GM21825 (cell line): ENCODE data around the gene COMMD8.

Source experiments
- ATAC-seq: cut with Tn5 transposase; IDR thresholded peaks from one replicate; pipeline ENCODE4 v1.9.1; 2021; ENCODE audit warnings: mild to moderate bottlenecking, moderate library complexity; ENCODE audit not compliant: unreplicated experiment

The COMMD8 gene

DNA sequence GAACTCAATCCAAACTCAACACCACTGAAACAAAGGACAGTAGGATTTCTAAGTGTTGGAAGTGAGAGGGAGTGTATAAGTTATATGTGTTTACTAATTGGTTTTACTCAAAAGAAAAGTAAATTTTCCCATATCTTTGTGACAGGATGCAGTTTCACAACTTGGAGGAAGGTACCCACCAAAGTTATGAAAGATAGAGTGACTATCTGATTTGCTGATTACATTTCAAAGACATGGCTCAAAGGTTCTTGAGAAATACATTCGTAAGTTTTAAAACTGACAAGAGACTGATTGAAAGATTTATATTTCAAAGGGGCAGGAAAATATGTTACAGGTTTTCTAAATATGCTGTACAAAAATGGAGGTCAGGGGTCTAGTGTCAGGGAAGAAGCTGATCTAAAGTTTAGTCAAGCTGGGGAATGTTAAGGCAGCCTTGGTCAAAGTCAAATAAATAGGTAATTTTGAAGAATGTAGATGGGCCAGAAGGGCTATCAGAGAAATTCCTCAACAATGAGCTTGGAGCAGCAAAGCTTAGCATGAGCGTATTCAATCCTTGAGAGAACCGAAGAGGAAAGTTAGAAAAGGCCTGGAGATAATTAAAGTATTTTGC, 9.7 kb upstream of the COMMD8 start:
- no peak for ATAC-seq

DNA sequence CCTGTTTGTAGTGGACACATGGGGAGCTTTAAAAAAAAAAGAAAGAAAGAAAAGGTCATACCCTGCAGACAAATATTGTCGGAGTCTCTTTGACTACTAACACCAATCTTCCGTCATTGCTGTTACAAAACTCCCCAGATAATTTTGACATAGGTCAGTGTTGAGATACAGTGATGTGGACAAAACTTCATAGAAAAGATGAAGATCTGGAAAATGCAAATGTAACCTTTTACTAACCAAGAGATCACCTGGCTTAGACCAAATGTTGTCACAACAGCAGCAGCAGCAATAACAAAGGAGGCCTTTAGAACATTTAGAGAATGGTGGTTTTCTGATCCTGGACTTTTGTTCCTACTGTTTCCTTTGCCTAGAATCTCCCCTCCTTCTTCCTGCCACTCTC, 8.1 kb upstream of the COMMD8 start:
- ATAC-seq, result no peak

DNA sequence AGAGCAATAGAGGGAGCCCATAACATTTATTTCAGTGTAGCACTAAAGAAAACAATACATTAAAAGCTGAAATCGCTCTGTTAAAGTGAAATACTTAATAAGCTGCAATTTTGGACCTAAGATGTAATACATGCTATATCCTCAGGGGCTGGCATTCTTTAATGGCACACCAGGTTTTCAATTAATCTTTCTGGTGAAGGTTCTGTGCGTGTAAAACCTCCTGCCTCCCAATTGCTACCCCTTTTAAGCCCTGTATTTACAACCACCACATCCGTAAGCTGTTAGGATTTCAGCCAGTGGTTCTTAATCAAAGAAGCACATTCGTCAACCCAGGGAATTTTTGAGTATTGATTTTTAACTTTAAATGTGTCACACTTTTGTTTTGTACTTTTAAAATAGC, 7.6 kb upstream of the COMMD8 start:
- no peak for ATAC-seq

DNA sequence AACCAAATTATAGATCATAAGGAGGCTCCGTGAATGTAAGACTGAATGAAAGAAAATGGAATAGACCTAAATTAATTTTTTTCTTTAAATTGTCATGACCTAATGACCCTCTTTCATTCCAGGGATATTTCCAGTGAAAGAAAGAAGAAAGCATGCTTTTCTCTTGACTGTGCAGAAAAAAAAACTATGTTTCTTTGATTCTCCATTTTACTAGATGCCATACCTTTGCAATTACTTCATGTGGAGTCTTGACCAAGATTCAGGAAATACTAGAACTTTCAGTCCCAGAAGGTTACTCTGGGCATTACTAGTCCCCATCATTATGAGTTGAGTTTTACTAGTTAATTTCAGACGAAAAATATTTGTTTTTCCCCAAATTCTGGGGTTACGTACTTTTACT, 6.4 kb upstream of the COMMD8 start:
- no peak for ATAC-seq

DNA sequence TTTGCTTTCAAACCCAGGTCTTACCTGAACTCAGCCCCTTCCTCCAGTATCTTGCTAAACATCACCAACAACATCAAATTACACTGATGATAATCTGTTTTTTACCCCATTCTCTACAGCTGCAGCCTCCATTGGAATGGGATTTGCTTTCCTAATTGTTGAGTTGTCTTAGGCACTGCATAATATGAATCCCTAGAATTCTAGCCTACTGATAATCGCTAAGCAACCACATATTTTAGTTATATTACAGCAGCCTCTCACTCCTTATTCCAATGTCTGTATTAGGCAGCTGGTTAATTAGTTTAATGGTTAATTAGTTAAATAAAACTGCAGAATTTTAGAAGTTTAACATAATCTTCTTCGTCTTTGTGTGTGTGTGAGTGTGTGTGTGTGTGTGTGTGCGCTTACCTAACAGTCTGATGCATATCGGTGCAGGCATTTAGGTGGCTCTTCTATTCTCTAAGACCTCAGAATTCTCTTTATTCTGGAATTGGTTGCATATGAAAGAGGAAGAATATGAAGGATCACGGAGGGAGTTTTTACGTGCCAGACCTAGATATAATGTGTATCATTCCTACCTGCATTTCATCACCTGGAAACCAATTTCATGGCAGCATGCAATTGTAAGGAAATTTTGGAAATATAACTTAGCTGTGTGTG, 5.3 kb upstream of the COMMD8 start:
- ATAC-seq, result no peak

DNA sequence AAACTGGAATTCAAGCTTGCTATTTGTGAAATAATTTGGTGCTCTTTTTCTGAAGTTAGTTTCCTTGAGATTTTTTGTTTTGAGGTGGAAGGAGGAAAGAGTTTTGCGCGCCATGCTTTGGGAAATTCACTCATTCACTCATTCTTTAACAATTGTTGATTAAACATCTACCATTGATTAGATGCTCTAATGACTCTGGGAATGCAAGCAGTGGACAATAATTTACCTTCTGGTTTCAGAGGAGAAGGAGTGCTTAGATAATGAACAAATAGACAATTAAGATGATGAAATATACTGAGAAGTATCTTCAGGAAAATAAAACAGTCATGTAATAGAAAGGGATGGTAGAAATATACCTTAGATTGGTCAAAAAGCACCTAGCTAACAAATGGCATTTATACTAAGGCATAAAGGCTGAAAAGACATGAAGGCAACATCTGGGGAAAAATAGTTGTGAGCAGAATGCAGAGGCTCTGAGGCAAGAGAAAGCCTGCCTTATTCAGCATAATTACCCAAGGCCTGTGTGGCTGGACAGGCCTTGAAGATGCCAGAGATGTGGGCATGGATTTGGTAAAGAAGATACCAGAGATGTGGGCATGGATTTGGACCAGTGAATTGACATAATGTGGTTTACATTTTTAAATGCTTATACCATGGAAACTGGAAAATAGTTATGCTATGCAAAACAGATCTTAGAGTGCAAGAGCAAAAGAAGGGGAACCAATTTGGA, 2.7 kb upstream of the COMMD8 start:
- no peak for ATAC-seq

DNA sequence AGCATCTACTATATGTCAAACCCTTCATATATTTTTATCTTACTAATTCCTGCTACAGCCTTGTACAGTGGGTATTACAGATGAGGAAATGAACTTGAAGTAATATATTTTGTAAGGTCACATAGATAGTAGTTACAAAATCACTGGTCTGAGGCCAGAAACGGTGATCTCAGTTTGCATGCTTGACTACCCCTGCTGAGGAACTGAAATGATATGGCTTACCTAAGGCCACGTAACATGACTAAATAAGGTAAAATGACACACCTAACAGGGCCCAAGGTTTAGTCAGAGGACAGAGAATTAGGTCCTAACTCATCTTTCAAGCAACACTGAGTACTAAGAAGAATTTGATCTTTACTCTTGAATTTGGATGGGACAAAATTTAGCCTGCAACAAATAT, 1.5 kb upstream of the COMMD8 start:
- peak; percentile 27 for ATAC-seq

DNA sequence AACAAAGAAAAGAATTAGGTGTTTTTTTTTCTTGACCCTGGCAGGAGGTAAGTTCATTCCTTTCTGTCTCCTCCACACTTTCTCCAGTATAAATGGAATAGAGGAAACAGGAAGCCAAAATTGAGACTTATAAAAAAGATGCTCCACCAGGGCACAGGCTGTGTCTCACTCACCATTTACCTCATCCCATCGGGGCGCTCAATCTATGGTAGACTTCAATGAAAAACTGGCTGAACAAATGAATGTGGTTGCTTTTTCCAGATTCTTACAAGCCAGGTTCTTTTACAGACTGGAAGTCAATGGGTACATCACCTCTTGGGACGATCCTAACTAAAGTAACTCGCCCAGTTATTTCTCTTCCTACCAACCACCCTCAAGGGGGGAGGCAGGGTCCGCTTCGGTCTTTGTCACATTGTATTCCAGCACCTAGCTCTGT, 685 bp downstream of the COMMD8 start:
- ATAC-seq, result peak; percentile 3

DNA sequence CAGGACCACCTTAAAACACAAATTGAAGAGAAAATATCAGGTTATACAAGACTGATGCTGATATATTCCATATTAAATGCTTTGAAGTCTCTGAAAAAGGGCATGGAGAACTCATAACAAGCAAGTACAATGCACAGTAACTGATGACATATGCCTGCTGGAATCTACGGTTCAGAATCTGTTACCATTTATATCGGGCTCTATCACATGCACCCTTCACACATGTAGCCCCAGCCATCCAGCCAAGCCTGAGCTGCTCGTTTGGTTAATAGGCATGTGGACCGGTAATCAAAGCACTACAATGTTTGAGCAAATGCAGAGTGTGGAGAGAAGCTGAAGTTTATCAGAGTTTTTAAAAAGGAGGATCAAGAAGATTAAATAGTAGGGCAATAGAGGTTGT, 11.8 kb downstream of the COMMD8 start:
- no peak for ATAC-seq

DNA sequence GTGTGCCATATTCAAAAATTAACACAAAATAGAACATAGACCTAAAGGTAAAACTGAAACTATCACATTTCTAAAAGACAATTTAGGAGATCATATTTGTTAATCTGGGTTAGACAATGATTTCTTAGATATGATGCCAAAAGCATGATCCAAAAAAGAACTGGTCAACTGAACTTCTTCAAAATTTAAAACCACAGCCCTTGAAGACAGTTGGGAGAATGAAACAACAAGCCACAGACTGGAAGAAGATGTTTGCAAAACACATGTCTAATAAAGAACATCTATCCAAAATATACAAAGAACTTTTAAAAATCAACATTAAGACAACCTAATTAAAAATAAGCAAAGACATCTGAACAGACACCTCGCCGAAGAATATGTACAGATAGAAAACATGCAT, 19.5 kb downstream of the COMMD8 start:
- no peak for ATAC-seq

DNA sequence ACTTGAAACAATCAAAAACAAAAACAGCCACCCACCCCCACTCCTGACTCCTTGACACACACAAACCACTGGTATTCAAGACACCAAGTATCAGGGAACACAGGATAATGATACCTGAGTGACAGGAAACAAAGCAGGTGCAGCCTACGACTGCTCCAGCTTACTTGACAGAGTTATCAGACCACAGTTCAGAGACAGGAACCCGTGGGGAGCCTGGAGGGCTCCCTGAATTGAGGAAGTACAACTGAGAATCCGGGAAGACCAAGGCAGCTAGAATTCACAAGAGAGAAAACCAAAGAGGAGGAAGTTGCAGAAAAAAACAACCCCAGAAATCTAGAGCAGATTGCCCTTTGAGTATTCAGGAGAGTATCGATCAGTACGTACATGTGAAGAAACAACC, 20.5 kb downstream of the COMMD8 start:
- peak; percentile 86 for ATAC-seq

DNA sequence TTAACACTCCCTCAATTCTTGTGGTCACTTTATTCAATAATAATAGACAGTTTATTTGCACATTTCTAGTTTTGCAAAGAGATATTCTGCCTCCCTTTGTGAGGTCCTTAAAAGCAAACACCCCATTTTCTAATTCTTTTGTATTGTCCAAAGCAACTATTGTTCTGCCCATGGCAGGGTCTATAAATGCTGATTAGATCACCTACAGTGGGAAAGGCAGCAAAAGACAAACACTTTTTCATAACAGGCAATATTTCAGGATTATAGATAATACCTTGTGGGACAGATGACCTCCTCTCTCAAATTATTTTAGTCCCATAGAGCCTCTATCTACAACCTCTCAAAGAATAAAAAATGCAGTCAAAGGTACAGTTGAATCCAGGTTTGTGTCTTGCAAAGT, 28.6 kb downstream of the COMMD8 start:
- no peak for ATAC-seq

DNA sequence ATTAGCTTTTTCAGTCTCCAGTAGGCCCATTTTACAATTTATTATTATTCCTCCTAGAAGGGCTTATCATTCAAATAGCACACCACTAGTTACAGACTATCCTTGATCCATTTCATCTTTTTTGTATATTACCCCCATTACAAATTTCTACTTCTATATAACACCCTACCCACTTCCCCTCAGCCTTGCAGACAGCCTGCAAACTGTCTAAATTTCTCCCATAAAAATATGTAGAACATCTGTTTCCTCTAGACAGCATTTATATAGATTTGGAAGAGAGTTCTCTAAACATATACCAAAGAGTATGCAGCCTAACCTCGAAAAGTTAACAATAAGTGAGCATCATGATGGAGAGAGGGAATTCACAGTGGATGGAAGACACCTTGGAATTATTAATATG, 30.8 kb downstream of the COMMD8 start:
- no peak for ATAC-seq

DNA sequence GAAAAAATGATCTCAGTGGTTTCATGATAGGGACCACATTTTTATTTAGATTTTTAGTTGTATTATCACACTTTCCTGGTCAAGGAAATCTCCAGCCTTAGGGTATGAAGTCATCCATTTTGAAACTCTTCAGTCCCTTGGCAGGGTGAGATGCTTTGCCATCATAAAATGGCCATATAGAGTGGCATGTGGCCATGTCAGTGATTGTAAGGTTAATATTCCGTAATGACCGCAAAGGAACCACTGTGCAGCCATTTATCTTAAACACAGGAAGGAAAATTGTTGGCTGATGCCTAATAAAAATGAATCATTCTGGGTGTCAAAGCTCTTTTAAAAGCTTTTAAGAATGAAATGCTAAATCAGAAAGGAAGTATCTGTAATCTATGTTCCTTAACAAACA, 35.6 kb downstream of the COMMD8 start:
- no peak for ATAC-seq

DNA sequence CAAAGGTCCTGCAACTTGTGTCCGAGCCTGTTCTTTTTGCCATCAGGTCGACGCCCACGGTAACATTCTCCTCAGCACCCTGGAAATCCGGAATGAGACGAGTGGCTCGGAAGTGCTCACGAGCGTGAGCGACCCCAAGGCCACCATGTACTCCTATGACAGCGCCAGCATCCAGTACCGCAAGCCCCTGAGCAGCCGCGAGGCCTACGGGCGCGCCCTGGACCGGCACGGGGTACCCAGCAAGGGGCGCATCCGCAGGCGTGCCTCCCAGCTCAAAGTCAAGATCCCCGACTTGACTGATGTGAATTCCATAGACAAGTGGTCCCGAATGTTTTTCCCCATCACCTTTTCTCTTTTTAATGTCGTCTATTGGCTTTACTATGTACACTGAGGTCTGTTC, 37.9 kb downstream of the COMMD8 start:
- ATAC-seq, result no peak

DNA sequence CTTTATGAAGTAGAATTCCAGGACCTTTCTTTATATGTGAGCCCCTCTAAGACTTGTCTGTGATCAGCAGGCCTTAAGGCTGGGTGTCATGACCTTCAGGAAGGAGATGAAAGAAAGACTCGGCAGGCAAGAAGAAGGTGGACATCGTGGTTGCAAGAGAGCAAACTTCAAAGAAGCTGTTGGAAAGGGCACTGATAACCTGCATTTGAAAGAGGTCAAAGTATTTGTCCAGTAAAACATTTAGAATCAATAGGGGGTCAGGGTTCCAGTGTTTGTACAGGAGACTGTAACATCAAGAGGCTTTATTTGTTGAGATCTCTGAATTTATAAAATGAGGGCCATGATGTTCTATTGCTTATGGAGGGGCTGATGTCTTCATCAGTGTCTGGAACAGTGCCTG, 44.2 kb downstream of the COMMD8 start:
- ATAC-seq, result no peak

DNA sequence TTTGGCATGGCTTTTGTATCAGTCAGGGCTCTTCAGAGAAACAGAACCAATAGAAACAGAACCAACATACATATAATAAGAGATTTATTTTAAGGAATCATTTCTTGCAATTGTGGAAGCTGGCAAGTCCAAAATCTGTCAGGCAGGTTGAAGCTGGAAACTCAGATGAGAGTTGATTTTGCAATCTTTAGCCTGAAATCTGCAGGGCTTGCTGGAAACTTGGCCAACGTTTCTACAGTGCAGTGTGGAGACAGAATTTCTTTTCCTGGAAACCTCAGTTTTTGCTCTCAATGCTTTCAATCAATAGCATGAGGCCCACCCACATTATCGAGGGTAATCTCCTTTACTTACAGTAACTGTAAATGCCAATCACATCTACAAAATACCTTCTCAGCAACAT, 45.4 kb downstream of the COMMD8 start:
- no peak for ATAC-seq

DNA sequence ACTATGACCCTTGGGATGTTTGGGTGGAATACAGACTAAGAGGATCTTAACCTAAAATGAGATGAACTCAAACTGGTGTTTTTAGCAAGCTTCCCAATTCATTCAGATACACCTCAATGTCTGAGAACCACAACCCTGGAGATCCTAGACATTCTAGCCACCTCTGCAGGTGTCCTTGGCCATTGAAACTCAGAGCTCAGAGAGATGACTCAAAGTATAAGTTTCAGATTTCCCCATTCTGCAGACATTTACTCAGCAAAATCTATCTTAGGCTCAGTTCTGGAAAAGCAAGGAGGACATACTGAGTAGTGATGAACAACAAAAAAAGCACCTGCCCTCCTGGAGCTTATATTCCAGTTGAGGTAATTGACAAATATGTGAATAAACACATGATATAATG, 47.8 kb downstream of the COMMD8 start:
- no peak for ATAC-seq

DNA sequence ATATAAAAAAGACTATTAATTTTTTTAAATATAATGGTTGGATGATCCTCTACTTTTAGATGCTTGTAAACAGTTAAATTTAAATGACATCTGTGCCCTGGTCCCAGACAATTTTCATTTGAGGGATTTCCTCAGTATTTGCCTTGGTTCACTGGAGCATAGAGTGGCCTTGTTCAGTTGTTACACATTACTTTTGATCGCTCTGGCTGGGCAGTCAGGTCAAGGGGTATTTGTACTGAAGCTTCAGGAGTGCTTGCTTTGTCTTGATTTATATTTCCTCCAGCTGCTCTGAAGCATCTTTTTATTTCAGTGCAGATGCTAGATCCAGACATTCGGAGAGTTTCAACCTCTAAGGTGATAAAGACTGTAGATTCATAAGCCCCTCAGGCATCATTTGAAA, 50.0 kb downstream of the COMMD8 start:
- no peak for ATAC-seq

DNA sequence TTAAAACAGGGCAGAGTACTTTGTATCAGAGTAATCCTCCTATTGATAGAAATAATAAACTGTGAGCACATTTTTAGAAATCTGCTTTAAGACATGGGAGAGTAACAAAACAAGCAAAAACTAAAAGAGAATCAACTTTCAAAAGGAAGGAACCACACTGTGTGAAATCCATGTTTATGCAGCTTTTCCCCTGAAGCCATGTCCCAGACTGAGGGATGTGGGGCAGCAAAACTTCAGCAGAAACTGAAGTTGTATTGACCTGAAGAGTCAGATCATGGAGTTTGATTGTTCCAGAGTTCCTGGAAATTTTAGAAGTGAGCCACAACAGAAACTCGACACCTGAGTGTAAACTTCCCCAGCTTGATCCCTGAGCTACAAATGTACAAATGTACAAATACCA, 53.2 kb downstream of the COMMD8 start:
- ATAC-seq, result no peak

DNA sequence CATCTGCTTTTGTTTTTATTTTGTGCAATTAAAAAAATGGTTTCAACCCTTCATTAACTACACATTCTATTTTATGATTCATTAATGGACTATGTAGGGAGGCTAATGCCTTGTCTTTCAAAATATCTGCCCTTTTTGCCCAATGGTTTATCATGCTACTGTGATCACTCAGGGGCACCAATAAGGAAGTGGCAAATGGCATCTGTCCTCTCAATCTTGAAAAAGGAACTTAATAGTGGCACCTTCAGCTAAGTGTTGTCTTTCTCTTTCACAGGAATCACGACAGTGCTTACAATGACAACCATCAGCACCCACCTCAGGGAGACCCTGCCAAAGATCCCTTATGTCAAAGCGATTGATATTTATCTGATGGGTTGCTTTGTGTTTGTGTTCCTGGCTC, 57.1 kb downstream of the COMMD8 start:
- ATAC-seq, result no peak
